Measurements from ENCODE around the gene EIF3M.
"Not testable (repeated sequence)": the region's sequence is repeated elsewhere in the genome, so short reads cannot be mapped to it uniquely, and the experiment has no call there.

Gene EIF3M

DNA sequence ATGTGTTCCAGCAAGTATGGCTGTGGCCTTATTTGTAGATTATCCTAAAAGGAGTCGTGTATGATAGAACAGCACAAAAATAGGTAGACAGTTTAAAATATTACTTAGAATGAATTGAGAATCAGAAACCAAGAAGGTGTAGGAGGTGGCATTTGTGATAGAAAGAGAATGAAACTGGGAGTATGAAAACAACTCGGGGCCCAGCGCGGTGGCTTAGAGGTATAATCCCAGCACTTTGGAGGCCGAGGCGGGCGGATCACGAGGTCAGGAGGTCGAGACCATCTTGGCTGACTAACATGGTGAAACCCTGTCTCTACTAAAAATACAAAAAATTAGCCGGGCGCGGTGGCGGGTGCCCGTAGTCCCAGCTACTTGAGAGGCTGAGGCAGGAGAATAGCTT, 12.5 kb downstream of the EIF3M start:
- peak; percentile 14 to 41 (median 28) for DNase-seq (ENCODE audit: low read depth in 3 of 3)

DNA sequence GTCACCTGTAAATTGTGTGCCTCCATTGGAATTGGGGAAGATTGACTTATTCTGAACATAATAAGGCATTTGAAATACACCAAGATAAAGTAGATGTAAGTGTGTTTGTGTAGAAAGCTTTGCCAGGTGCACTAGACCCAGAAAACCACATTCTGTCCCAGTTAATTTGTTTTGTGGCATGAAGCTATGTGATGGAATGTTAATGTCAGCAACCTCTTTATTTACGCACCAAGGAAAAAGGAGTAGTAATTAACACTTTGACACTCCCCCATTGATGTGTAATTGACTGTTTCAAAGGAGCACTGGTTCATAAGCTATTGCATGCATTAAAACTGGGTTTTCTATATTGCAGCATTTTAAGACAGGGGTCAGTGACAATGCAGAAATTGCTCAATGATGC, 14.3 kb downstream of the EIF3M start:
- no peak for DNase-seq (ENCODE audit: low read depth in 3 of 3)

DNA sequence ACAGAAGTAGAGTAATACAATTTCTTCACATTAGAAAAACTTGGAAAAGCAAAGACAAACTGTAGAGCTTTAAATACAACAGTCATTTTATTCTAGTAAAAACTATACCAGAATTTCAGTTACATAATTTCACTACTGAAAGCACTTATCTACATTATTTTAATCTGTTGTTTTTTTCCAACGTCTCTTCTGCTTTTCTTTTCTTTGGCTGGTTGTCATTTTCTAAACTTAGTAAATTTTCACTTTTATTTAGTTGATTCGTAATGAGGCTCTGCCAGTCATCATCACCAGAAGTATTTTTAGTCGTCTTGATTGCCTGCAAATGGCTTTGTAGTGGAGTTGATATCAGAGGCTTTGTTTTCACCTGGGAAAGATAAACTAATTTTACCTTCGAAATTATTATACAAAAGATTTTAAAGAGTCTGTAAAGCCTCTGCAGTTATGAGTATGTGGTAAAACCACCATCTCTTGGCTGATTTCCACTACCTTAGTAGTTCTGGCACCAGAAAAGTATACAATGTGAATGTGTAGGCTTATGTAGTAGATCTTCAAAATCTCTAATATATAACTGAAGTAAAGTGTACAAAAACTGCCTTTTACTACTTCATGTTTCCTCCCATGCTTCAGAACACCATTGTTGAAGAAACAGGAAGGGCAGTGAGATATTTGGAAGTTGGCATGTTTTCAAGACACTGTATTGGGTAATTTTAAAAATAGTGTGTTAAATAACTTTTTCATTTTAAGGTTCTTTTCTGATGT, 19.2 kb downstream of the EIF3M start:
- DNase-seq (ENCODE audit: low read depth in 3 of 3): no peak

DNA sequence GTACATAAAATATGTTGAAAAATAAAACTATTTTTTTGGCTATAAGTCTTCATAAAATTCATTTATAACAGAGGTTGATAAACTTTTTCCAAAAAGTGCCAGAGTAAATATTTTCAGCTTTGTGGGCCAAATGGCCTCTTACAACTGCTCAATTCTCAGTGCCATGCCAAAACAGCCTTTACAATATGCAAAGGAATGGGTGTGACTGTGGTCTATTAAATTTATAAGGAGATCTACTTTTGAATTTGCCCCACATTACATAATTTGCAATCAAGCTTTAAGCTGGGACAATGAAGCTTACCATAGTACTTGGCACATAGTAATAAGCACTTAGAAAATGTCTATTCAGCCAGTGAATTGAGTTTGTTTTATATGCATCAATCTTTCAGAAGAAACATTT, 22.6 kb downstream of the EIF3M start:
- DNase-seq (ENCODE audit: low read depth in 3 of 3): no peak

DNA sequence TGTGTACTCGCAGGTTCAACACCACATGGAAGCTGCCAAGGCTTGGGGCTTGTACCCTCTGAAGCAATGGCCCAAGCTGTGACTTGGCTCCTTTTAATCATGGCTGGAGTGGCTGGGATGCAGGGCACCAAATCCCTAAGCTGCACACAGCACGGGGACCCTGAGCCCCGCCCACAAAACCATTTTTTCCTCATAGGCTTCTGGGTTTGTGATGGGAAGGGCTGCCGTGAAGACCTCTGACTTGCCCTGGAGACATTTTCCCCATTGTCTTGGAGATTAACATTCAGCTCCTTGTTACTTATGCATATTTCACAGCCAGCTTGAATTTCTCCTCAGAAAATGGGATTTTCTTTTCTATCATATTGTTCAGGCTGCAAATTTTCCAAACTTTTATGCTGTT, 25.2 kb downstream of the EIF3M start:
- DNase-seq (ENCODE audit: low read depth in 3 of 3): not testable (repeated sequence)

DNA sequence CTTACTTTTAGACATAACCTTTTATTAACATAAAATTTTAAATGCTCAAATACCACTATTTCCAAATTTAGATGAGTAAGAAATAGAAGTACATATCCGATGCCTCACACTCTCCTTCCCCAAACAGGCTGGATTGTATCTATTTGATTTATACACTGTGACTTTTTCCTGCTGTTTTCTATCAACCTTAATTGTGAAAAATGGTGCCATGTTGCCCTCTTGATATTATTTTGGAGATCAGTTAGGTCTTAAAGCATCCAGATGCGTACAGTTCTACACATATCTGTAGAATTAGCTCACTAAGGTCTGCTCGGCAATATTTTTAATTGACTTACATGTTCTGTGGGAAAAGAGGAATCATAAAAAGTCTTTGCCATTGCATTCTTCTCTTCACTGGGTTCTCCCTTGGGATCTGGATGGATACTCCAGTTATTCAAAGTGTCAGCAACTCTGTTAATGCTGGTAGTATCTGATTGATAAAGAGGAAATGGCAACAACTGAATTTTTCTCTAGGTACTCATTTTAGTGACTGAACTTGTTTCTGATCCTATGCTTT, 27.2 kb downstream of the EIF3M start:
- DNase-seq (ENCODE audit: low read depth in 3 of 3): no peak

DNA sequence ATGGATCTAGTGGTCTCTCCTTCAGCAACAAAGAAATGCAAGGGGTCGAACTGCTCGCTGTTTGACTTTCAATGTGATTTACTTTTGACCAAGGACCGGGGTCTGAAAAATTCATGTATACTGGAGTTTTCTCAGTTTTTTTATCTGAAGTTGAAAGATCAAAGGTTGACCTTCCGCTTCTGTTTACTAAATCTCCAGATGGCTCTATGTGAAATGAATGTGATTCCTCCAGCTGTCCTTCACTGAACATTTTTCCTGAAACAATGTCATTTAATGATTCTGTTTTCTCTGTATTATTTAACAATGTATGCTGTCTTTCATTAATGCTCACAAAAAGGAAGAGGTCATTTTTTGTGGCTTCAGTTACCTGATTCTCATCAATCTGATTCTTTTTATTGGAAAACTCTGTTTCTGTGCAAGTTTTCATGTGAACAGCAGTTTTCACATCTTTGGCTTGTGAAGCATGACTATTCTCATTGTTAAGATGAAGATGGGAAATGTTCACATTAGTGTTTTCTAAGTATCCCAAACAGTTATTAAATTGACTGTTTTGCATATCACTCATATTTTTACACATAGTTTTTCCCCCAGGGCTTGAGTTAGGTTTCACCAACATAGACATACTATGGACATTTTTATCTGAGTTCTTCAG, 30.0 kb downstream of the EIF3M start:
- no peak for DNase-seq (ENCODE audit: low read depth in 3 of 3)

DNA sequence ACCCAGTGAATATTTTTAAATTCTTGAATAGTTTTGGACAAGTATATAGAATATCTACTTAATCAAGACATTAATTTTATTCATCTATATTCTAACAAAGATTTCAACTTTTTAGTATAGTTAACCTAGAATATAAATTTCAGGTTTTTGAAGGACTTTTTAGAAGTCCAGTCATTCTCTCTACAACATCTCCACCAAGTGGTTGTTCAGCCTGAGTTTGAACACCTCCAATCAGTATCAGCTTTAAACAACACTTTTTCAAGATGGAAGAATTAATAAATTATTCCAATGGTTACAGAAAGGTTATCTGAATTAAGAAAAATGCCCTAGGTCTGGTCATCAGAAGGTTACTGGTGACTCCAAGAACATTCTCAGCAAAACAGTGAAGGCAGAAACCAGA, 31.8 kb downstream of the EIF3M start:
- no peak for DNase-seq (ENCODE audit: low read depth in 3 of 3)

DNA sequence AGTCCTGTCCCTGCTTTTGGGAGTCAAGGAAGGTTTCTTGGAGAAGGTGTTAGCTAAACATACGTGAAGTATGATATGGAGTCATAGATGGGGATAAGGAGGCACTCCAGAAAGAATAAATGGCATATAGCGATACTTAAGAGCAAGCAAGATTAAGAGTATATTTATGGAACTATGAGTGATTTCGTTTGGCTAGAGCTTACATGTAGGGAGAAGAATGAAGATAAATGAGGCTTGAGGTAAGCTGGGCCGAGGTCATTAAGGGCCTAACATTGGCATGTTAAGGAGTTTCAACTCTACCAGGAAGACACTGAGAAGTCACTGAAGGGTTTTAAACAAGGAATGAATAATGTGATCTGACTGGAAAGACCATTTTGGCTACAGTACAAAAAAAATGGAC, 33.3 kb downstream of the EIF3M start:
- no peak for DNase-seq (ENCODE audit: low read depth in 3 of 3)

DNA sequence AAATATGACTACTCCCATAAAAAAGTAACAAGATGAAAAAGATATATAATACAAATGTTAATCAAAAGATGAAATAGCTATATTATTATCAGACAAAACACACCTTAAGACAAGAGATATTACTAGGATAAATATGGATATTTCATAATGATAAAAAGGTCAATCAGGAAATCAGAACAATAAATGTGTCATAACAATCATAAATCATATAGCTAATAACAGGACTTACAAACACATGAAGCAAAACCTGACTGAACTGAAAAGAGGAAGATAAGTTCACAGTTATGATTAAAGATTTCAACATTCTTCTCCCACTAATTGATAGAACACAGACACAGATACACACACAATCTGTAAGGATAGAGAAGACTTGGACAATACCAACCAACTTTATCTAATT, 47.2 kb downstream of the EIF3M start:
- no peak for DNase-seq (ENCODE audit: low read depth in 3 of 3)

DNA sequence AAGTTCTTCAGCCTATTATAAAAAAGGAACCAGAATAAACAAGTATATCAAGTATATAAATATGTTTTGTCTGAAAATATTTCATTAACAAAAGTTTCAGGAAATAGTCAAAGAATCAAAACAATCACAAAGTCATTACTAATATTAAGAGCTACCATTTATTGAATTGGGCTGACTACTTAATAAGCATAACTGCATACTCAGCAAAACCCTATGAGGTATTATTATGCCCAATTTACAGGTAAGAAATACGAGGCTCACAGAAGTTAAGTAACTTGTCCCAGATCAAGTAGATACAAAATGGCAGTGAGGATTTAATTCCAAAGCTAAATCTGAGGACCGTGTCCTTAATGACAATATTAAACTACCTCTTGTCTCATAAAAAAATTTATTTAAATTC, 52.2 kb downstream of the EIF3M start:
- DNase-seq (ENCODE audit: low read depth in 3 of 3): no peak

DNA sequence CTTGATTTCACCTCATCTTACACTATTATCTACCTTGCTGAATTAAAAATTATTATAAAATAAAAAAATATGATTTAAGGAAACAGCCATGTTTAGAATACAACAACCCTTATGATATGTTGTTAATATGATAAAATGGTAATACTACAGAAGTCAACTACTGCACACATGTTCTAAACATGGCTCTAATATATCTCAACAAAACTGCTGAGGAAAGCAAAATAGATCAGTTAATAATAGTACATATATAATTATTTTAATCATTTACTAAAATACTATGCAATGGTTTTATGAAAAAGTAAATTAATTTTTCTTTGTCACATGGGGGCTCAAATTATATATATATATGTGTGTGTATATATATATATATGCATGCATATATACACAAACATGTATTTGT, 57.7 kb downstream of the EIF3M start:
- no peak for DNase-seq (ENCODE audit: low read depth in 3 of 3)

DNA sequence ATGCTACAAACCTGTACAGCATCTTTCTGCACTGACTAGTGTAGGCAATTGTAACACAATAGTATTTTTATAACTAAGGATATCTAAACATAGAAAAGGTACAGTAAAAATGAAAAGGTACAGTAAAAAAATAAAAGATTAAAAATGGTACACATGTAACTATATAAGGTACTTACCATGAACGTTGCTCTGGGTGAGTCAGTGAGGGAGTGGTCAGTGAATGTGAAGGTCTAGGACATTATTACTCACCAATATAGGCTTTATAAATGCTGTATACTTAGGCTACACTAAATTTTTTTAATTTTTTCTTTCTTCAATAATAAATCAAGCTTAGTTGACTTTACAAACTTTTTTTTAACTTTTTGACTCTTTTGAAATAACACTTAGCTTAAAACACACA, 59.9 kb downstream of the EIF3M start:
- DNase-seq (ENCODE audit: low read depth in 3 of 3): no peak
